ENCODE measurements around the gene MYO3B. TPM values are rescaled to one million over a fixed set of nuclear protein-coding genes. Genes with fewer than 3 reads are reported as not detected.

The MYO3B gene
- total RNA-seq, 1 experiment from 2014 or later: 0.09 TPM

DNA sequence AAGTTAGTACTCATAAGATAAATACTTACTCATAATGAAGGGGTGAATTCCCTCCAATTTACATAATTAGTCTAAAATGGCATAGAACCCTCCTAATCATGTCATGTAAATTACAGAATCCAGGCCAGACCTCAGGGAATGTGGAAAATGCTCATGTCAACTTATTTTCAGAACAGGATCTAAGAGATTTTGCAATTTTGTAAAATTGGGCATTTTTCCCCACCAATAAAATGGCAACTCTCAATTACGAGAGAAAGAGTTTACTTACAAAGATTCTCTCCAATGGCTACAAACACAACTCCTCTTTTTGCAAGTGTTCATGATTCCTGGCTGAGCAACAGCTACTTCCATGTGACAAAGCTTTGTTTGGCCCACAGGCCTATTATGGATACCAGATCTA lies 503.4 kb downstream of the MYO3B start:
- BruUV-seq (replicated peaks): no TSS peak
- peaks cover 8% of the 10 kb centered on the region for H3K4me1 Mint-ChIP-seq (ENCODE audit: low read depth, unreplicated experiment)
- ChIA-PET POLR2A (no interaction called here), CTCF (no interaction called here)
- no peak overlapping the region for H3K4me3 Mint-ChIP-seq (ENCODE audit: unreplicated experiment)
- H3K27me3 ChIP-seq (replicated peaks; ENCODE audit: control insufficient read depth, insufficient read depth, low read length): no peaks in the 10 kb centered on the region
- intact Hi-C loops (cut with micrococcal nuclease; ENCODE audit: unreplicated experiment): no loop called here
- DNase-seq: no peak
- H3K9me3 ChIP-seq: no peaks in the 10 kb centered on the region
- H3K4me1 ChIP-seq: 0 out of 2 replicates have a peak, but pooled peaks cover 7% of the 10 kb centered on the region
- no peak overlapping the region for H3K4me3 ChIP-seq (ENCODE audit: low read depth, low read length)
- no peaks in the 10 kb centered on the region for H3K27me3 Mint-ChIP-seq (ENCODE audit: insufficient read depth, unreplicated experiment)
- no peak overlapping the region for H3K27ac Mint-ChIP-seq (ENCODE audit: unreplicated experiment)
- no peaks in the 10 kb centered on the region for H3K36me3 ChIP-seq (ENCODE audit: control insufficient read depth, insufficient read depth, low read length)
- H3K9me3 Mint-ChIP-seq (ENCODE audit: unreplicated experiment): no peaks in the 10 kb centered on the region
- TF ChIP-seq, protein P1, sequence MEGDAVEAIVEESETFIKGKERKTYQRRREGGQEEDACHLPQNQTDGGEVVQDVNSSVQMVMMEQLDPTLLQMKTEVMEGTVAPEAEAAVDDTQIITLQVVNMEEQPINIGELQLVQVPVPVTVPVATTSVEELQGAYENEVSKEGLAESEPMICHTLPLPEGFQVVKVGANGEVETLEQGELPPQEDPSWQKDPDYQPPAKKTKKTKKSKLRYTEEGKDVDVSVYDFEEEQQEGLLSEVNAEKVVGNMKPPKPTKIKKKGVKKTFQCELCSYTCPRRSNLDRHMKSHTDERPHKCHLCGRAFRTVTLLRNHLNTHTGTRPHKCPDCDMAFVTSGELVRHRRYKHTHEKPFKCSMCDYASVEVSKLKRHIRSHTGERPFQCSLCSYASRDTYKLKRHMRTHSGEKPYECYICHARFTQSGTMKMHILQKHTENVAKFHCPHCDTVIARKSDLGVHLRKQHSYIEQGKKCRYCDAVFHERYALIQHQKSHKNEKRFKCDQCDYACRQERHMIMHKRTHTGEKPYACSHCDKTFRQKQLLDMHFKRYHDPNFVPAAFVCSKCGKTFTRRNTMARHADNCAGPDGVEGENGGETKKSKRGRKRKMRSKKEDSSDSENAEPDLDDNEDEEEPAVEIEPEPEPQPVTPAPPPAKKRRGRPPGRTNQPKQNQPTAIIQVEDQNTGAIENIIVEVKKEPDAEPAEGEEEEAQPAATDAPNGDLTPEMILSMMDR (IDR thresholded peaks at IDR 0.05; ENCODE audit: insufficient read depth in 1 of 2, low read depth in 1 of 2, low read length in 1 of 2, severe bottlenecking in 1 of 2, unreplicated experiment in 1 of 2): no peak
- no peaks in the 10 kb centered on the region for H3K36me3 Mint-ChIP-seq (ENCODE audit: insufficient read depth, unreplicated experiment)

GRCh38 chr2:170685591-170685990 lies 507.6 kb downstream of the MYO3B start:
- Mint-ChIP-seq H3K4me3 (ENCODE audit: unreplicated experiment) (no peak overlapping the region), H3K27me3 (ENCODE audit: insufficient read depth, unreplicated experiment) (no peaks in the 10 kb centered on the region), H3K4me1 (ENCODE audit: low read depth, unreplicated experiment) (peaks cover 8% of the 10 kb centered on the region), H3K27ac (ENCODE audit: unreplicated experiment) (no peak overlapping the region), H3K9me3 (ENCODE audit: unreplicated experiment) (no peaks in the 10 kb centered on the region), H3K36me3 (ENCODE audit: insufficient read depth, unreplicated experiment) (no peaks in the 10 kb centered on the region)
- intact Hi-C loops (cut with micrococcal nuclease; ENCODE audit: unreplicated experiment): no loop called here
- no peak for DNase-seq
- TF ChIP-seq, protein P1 (IDR thresholded peaks at IDR 0.05; ENCODE audit: insufficient read depth in 1 of 2, low read depth in 1 of 2, low read length in 1 of 2, severe bottlenecking in 1 of 2, unreplicated experiment in 1 of 2): no peak
- POLR2A ChIA-PET: interaction anchor here (0.6 kb wide), 1 partner anchor 26 kb away, joined by 6 read pairs; no protein-coding TSS in a partner anchor
- no TSS peak for BruUV-seq (replicated peaks)
- no peaks in the 10 kb centered on the region for H3K4me1 ChIP-seq
- H3K4me3 ChIP-seq (ENCODE audit: low read depth, low read length): no peak overlapping the region
- CTCF ChIA-PET: interaction anchor here (0.7 kb wide), 1 partner anchor 276 kb away, joined by 5 read pairs; no protein-coding TSS in a partner anchor
- H3K27me3 ChIP-seq (replicated peaks; ENCODE audit: control insufficient read depth, insufficient read depth, low read length): no peaks in the 10 kb centered on the region
- H3K9me3 ChIP-seq: no peaks in the 10 kb centered on the region
- no peaks in the 10 kb centered on the region for H3K36me3 ChIP-seq (ENCODE audit: control insufficient read depth, insufficient read depth, low read length)

GRCh38 chr2:170689481-170689880 lies 511.5 kb downstream of the MYO3B start:
- Histone ChIP-seq H3K4me1 (no peaks in the 10 kb centered on the region), H3K27me3 (replicated peaks; ENCODE audit: control insufficient read depth, insufficient read depth, low read length) (no peaks in the 10 kb centered on the region), H3K36me3 (ENCODE audit: control insufficient read depth, insufficient read depth, low read length) (no peaks in the 10 kb centered on the region), H3K9me3 (no peaks in the 10 kb centered on the region), H3K4me3 (ENCODE audit: low read depth, low read length) (no peak overlapping the region)
- no peak for DNase-seq
- TF ChIP-seq, protein P1 (IDR thresholded peaks at IDR 0.05; ENCODE audit: insufficient read depth in 1 of 2, low read depth in 1 of 2, low read length in 1 of 2, severe bottlenecking in 1 of 2, unreplicated experiment in 1 of 2): no peak
- H3K27me3 Mint-ChIP-seq (ENCODE audit: insufficient read depth, unreplicated experiment): no peaks in the 10 kb centered on the region
- intact Hi-C loops (cut with micrococcal nuclease; ENCODE audit: unreplicated experiment): no loop called here
- ChIA-PET POLR2A (no interaction called here), CTCF (interaction anchor here (0.6 kb wide), 1 partner anchor 265 kb away, joined by 6 read pairs; no protein-coding TSS in a partner anchor)
- no peaks in the 10 kb centered on the region for H3K9me3 Mint-ChIP-seq (ENCODE audit: unreplicated experiment)
- no TSS peak for BruUV-seq (replicated peaks)
- no peak overlapping the region for H3K27ac Mint-ChIP-seq (ENCODE audit: unreplicated experiment)
- H3K4me3 Mint-ChIP-seq (ENCODE audit: unreplicated experiment): no peak overlapping the region
- no peaks in the 10 kb centered on the region for H3K36me3 Mint-ChIP-seq (ENCODE audit: insufficient read depth, unreplicated experiment)
- peaks cover 8% of the 10 kb centered on the region for H3K4me1 Mint-ChIP-seq (ENCODE audit: low read depth, unreplicated experiment)

Measured in Caco-2 (cell line).